Upper lobe of left lung (tissue), 4 donors: ENCODE results near the gene IMMP2L.

Experiments used
- EP300 ChIP-seq, 4 donors: sonication (generic); formaldehyde crosslinking; IDR thresholded peaks; one replicate each; pipeline ENCODE4 v1.5.1; 2017; ENCODE audit warnings: antibody characterized with exemption in 4 of 4, control low read depth in 2 of 4
- POLR2A ChIP-seq, 4 donors: fragments of 450-650 bp; IDR thresholded peaks; one replicate each; pipeline ENCODE4 v1.5.1; 2016 to 2017; ENCODE audit warnings: antibody characterized with exemption in 4 of 4, mild to moderate bottlenecking in 2 of 4
- TF ChIP-seq, protein P1 (sequence below), 6 experiments: fragments of 450-650 bp in 4 of 6; fragments of 200-600 bp in 2 of 6; sonication (generic) in 2 of 6; IDR thresholded peaks; one replicate each; pipeline ENCODE4 v1.5.1; 2016 to 2019; ENCODE audit warnings: antibody characterized with exemption in 6 of 6

DNA sequence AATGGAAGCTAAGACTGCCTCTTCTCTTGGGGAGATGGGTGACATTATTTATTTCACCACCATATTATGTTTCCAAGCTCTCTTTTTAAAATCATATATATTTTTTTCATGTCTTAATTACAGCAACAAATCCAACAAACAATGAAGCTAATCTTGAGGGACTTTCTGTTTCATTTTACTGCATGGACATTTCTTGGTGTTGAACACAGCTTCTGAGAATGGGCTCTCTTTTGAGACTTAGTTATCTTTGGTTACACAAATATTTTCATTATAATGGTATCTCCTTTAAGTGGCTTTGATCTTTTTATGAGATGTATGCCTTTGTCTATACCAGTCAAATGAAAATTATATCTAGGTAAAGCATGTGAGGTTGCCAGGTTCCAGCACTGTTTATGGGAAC lies 681.3 kb downstream of the IMMP2L start:
- TF ChIP-seq, protein P1, sequence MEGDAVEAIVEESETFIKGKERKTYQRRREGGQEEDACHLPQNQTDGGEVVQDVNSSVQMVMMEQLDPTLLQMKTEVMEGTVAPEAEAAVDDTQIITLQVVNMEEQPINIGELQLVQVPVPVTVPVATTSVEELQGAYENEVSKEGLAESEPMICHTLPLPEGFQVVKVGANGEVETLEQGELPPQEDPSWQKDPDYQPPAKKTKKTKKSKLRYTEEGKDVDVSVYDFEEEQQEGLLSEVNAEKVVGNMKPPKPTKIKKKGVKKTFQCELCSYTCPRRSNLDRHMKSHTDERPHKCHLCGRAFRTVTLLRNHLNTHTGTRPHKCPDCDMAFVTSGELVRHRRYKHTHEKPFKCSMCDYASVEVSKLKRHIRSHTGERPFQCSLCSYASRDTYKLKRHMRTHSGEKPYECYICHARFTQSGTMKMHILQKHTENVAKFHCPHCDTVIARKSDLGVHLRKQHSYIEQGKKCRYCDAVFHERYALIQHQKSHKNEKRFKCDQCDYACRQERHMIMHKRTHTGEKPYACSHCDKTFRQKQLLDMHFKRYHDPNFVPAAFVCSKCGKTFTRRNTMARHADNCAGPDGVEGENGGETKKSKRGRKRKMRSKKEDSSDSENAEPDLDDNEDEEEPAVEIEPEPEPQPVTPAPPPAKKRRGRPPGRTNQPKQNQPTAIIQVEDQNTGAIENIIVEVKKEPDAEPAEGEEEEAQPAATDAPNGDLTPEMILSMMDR (IDR thresholded peaks at IDR 0.05) = no peak
- no peak for TF ChIP-seq POLR2A (IDR thresholded peaks at IDR 0.05)
- TF ChIP-seq EP300 (IDR thresholded peaks at IDR 0.05) = no peak
